ENCODE measurements around the gene HUNK. TPM values are rescaled to one million over a fixed set of nuclear protein-coding genes. Genes with fewer than 3 reads are reported as not detected.

HUNK gene
- total and polyA plus RNA-seq, 2 experiments from 2014 or later: 7.1 to 10.8 TPM

DNA sequence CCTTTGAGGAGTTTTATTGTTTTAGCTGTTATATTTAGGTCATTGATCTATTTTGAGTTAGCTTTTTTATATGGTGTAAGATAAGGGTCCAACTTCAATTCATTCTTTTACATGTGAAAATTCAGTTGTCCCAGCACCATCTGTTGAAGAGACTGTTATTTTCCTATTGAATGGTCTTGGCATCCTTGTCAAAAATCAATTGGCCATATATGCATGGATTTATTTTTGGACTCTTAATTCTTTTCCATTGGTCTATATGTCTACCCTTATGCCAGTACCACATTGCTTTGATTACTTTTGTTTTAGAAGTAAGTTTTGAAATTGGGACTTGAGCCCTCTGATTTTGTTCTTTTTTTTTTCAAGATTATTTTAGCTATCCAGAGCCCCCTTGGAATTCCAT lies 35.8 kb upstream of the HUNK start:
- Histone ChIP-seq H3K27me3 (no peaks in the 10 kb centered on the region), H2AFZ (no peak overlapping the region), H3K36me3 (replicated peaks; ENCODE audit: insufficient read depth, low read depth) (no peaks in the 10 kb centered on the region), H3K4me2 (no peak overlapping the region), H4K20me1 (ENCODE audit: insufficient read depth, poor library complexity, severe bottlenecking) (no peaks in the 10 kb centered on the region), H3K9me3 (ENCODE audit: low read depth) (no peaks in the 10 kb centered on the region), H3K4me1 (ENCODE audit: insufficient read depth) (no peaks in the 10 kb centered on the region), H3K79me2 (no peaks in the 10 kb centered on the region), H3K4me3 (no peak overlapping the region), H3K9me2 (replicated peaks; ENCODE audit: insufficient read depth) (no peaks in the 10 kb centered on the region), H3K27ac (no peak overlapping the region)
- no peak for DNase-seq (ENCODE audit: low spot score)
- no peak for TF ChIP-seq EZH2 (IDR thresholded peaks at IDR 0.05; ENCODE audit: borderline replicate concordance)
- no peak for TF ChIP-seq EZH2phosphoT487 (IDR thresholded peaks at IDR 0.05; ENCODE audit: low read depth, severe bottlenecking, unreplicated experiment)

DNA sequence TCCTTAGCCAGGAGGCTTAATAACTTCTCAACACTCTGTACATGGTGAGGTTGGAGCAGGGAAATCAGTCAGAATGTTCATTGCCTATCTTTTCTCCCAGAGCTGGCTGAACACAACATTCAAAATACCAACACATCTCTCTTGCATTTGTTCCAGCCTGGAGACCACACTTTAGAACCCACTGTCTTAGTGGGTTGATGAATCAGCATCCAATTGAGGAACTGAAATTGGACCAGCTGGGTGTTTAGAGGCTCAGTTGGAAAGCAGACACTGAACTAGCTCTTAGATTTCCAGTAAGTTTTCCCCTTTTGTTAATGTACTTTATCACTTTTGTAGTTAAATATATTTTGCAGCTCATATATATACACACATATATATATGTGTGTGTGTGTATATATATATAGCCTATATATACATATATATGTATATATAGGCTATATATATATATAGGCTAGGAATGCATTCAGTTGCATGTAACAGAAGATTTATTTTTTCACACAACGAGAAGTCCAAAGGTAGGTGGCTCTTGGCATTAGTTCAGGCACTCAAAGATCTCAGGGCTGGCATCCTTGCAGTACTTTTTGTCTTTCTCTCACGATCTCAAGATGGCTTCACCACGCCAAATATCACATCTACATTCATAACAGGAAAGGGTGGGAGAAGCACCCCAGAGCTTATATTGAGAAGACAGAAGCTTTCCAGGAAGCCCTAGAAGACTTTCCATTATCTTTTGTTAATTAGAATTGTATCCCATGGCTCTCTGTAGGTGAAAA lies 35.0 kb upstream of the HUNK start:
- no peaks in the 10 kb centered on the region for H4K20me1 ChIP-seq (ENCODE audit: insufficient read depth, poor library complexity, severe bottlenecking)
- no peak overlapping the region for H3K4me2 ChIP-seq
- no peak overlapping the region for H2AFZ ChIP-seq
- no peaks in the 10 kb centered on the region for H3K9me3 ChIP-seq (ENCODE audit: low read depth)
- no peaks in the 10 kb centered on the region for H3K27me3 ChIP-seq
- no peaks in the 10 kb centered on the region for H3K4me1 ChIP-seq (ENCODE audit: insufficient read depth)
- no peaks in the 10 kb centered on the region for H3K36me3 ChIP-seq (replicated peaks; ENCODE audit: insufficient read depth, low read depth)
- 93% methylated on average over 3 of the region's 3 CpGs for WGBS (ENCODE audit: low lambda C conversion rate, missing lambda C conversion rate)
- TF ChIP-seq, protein P1, sequence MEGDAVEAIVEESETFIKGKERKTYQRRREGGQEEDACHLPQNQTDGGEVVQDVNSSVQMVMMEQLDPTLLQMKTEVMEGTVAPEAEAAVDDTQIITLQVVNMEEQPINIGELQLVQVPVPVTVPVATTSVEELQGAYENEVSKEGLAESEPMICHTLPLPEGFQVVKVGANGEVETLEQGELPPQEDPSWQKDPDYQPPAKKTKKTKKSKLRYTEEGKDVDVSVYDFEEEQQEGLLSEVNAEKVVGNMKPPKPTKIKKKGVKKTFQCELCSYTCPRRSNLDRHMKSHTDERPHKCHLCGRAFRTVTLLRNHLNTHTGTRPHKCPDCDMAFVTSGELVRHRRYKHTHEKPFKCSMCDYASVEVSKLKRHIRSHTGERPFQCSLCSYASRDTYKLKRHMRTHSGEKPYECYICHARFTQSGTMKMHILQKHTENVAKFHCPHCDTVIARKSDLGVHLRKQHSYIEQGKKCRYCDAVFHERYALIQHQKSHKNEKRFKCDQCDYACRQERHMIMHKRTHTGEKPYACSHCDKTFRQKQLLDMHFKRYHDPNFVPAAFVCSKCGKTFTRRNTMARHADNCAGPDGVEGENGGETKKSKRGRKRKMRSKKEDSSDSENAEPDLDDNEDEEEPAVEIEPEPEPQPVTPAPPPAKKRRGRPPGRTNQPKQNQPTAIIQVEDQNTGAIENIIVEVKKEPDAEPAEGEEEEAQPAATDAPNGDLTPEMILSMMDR (IDR thresholded peaks at IDR 0.05; ENCODE audit: poor library complexity): no peak
- TF ChIP-seq EZH2phosphoT487 (IDR thresholded peaks at IDR 0.05; ENCODE audit: low read depth, severe bottlenecking, unreplicated experiment) (no peak), EZH2 (IDR thresholded peaks at IDR 0.05; ENCODE audit: borderline replicate concordance) (no peak)
- H3K9me2 ChIP-seq (replicated peaks; ENCODE audit: insufficient read depth): no peaks in the 10 kb centered on the region
- H3K79me2 ChIP-seq: no peaks in the 10 kb centered on the region
- no peak overlapping the region for H3K27ac ChIP-seq
- H3K4me3 ChIP-seq: no peak overlapping the region
- DNase-seq (ENCODE audit: low spot score): no peak

DNA sequence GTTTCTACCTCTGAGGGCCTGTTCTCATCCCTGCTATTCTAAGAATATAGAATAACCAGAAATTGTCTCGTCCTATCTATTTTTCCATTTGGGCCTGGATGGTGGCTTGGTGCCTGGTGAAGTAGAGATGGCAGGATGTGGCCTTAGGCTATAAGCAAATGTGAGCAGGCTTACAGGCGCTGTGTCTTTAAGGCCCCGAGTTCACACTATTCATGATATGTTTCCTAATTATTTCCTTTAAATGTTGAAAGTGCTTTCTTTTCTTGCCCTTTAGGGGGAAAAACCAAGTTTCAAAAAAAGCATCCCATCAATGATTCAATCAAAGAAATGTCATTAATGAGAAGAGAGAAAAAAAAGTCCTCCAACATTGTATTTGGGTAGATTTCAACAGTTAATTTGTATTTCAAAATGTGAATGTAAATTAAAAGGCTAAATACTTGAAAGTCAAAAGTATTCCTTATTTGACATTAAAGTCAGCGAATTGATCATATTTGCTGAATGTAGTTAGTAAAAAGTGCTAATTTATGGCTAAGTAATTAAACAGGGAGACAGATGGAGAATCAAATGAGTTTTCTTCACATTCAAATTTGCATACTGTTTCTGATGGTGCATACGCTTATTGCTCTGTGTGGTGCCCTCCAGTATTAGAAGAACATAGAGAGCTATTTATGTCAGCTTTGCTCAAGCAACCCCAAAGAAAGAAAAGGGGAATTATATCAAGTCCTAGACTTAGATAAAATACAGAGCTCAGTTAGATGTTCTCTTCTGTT lies 34.0 kb upstream of the HUNK start:
- TF ChIP-seq EZH2 (IDR thresholded peaks at IDR 0.05; ENCODE audit: borderline replicate concordance) (no peak), EZH2phosphoT487 (IDR thresholded peaks at IDR 0.05; ENCODE audit: low read depth, severe bottlenecking, unreplicated experiment) (no peak)
- TF ChIP-seq, protein P1 (IDR thresholded peaks at IDR 0.05; ENCODE audit: poor library complexity): no peak
- no peaks in the 10 kb centered on the region for H3K9me2 ChIP-seq (replicated peaks; ENCODE audit: insufficient read depth)
- no peaks in the 10 kb centered on the region for H3K9me3 ChIP-seq (ENCODE audit: low read depth)
- no peak overlapping the region for H3K4me2 ChIP-seq
- no peak for DNase-seq (ENCODE audit: low spot score)
- no peaks in the 10 kb centered on the region for H3K27me3 ChIP-seq
- H4K20me1 ChIP-seq (ENCODE audit: insufficient read depth, poor library complexity, severe bottlenecking): no peaks in the 10 kb centered on the region
- no peaks in the 10 kb centered on the region for H3K4me1 ChIP-seq (ENCODE audit: insufficient read depth)
- H3K4me3 ChIP-seq: no peak overlapping the region
- 95% methylated on average over 5 of the region's 5 CpGs for WGBS (ENCODE audit: low lambda C conversion rate, missing lambda C conversion rate)
- H2AFZ ChIP-seq: no peak overlapping the region
- H3K79me2 ChIP-seq: no peaks in the 10 kb centered on the region
- H3K27ac ChIP-seq: no peak overlapping the region
- no peaks in the 10 kb centered on the region for H3K36me3 ChIP-seq (replicated peaks; ENCODE audit: insufficient read depth, low read depth)

DNA sequence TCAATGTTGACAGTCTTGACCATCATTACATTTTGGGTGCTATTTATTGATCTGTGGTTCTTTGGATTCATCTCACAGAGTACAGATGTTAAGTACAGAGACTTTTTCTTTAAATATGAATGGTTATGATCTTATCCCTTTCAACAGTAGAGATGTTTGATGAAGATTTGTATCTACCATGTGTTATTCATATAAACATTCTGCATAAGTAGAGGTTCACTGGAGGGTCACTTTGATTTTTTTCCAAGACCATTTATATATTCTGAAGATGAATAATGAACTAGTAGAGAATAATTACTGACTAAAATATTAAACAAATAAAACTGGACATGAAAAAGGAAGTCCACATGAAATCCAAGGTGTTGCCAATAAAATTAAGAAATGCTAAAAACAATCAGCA lies 28.6 kb upstream of the HUNK start:
- H3K4me2 ChIP-seq: no peak overlapping the region
- H3K27ac ChIP-seq: no peak overlapping the region
- no peaks in the 10 kb centered on the region for H4K20me1 ChIP-seq (ENCODE audit: insufficient read depth, poor library complexity, severe bottlenecking)
- TF ChIP-seq EZH2phosphoT487 (IDR thresholded peaks at IDR 0.05; ENCODE audit: low read depth, severe bottlenecking, unreplicated experiment): no peak
- TF ChIP-seq, protein P1 (IDR thresholded peaks at IDR 0.05; ENCODE audit: poor library complexity): no peak
- TF ChIP-seq EZH2 (IDR thresholded peaks at IDR 0.05; ENCODE audit: borderline replicate concordance): no peak
- H3K4me3 ChIP-seq: no peak overlapping the region
- no peaks in the 10 kb centered on the region for H3K9me2 ChIP-seq (replicated peaks; ENCODE audit: insufficient read depth)
- H3K4me1 ChIP-seq (ENCODE audit: insufficient read depth): no peaks in the 10 kb centered on the region
- no peaks in the 10 kb centered on the region for H3K36me3 ChIP-seq (replicated peaks; ENCODE audit: insufficient read depth, low read depth)
- no peak for DNase-seq (ENCODE audit: low spot score)
- no peaks in the 10 kb centered on the region for H3K79me2 ChIP-seq
- no peak overlapping the region for H2AFZ ChIP-seq
- no peaks in the 10 kb centered on the region for H3K9me3 ChIP-seq (ENCODE audit: low read depth)
- H3K27me3 ChIP-seq: no peaks in the 10 kb centered on the region
